SK-N-SH treated with all-trans-retinoic acid at 6 μM for 48 hours (cell line): ENCODE measurements around the gene RALBP1.

Source experiments
- CSRNP3 ChIP-seq: fragments of 250-450 bp; sonication (Bioruptor Pico); IDR thresholded peaks from 2 replicates; pipeline ENCODE4 v1.5.1; 2021; ENCODE audit warnings: mild to moderate bottlenecking, moderate library complexity
- ESRRG ChIP-seq: fragments of 250-450 bp; sonication (Bioruptor Pico); IDR thresholded peaks from 2 replicates; pipeline ENCODE4 v1.6.1; 2021; ENCODE audit warnings: mild to moderate bottlenecking
- OSR1 ChIP-seq: fragments of 250-450 bp; sonication (Bioruptor Pico); IDR thresholded peaks from 2 replicates; pipeline ENCODE4 v1.8.0; 2022; ENCODE audit warnings: moderate library complexity, mild to moderate bottlenecking, inconsistent platforms
- PATZ1 ChIP-seq: fragments of 250-450 bp; sonication (Bioruptor Pico); IDR thresholded peaks from 2 replicates; pipeline ENCODE4 v1.8.0; 2020; ENCODE audit warnings: mild to moderate bottlenecking, moderate library complexity, borderline replicate concordance
- POU6F1 ChIP-seq: fragments of 250-450 bp; sonication (Bioruptor Pico); IDR thresholded peaks from 2 replicates; pipeline ENCODE4 v1.8.0; 2021; ENCODE audit warnings: low read depth, mild to moderate bottlenecking, moderate library complexity, borderline replicate concordance
- RARB ChIP-seq: fragments of 250-450 bp; sonication (Bioruptor Pico); IDR thresholded peaks from 2 replicates; pipeline ENCODE4 v1.8.0; 2021; ENCODE audit warnings: mild to moderate bottlenecking, moderate library complexity
- TCF4 ChIP-seq: fragments of 250-450 bp; sonication (Bioruptor Pico); IDR thresholded peaks from 2 replicates; pipeline ENCODE4 v1.8.0; 2021; ENCODE audit warnings: mild to moderate bottlenecking, moderate library complexity, borderline replicate concordance
- ZFP3 ChIP-seq: fragments of 250-450 bp; sonication (Bioruptor Pico); IDR thresholded peaks from 2 replicates; pipeline ENCODE4 v1.5.0; 2020; ENCODE audit warnings: mild to moderate bottlenecking, moderate library complexity
- ZFP30 ChIP-seq: fragments of 450-650 bp; formaldehyde crosslinking; IDR thresholded peaks from 2 replicates; pipeline ENCODE4 v1.5.0; 2022; ENCODE audit warnings: mild to moderate bottlenecking, moderate library complexity
- ZNF565 ChIP-seq: fragments of 450-650 bp; formaldehyde crosslinking; conservative IDR thresholded peaks from 2 replicates; pipeline ENCODE4 v1.5.0; 2020; ENCODE audit warnings: low read depth, mild to moderate bottlenecking, moderate library complexity
- ZNF8 ChIP-seq: fragments of 450-650 bp; formaldehyde crosslinking; IDR thresholded peaks from 2 replicates; pipeline ENCODE4 v1.5.0; 2020; ENCODE audit warnings: mild to moderate bottlenecking, moderate library complexity

- TF ChIP-seq PATZ1 (CRISPR knock-in tag) (no peak), ZNF565 (CRISPR knock-in tag) (no peak), TCF4 (no peak), OSR1 (CRISPR knock-in tag) (no peak), CSRNP3 (CRISPR knock-in tag) (no peak), RARB (no peak), ZFP3 (CRISPR knock-in tag) (no peak), ZNF8 (CRISPR knock-in tag) (no peak), POU6F1 (CRISPR knock-in tag) (no peak), ZFP30 (CRISPR knock-in tag) (no peak), ESRRG (CRISPR knock-in tag) (no peak)
Observed at GRCh38 chr18:9520666-9521065, 45.4 kb downstream of the RALBP1 start.
